HepG2 (cell line): Measurements from ENCODE around the gene DIAPH3. TPM values are rescaled to one million over a fixed set of nuclear protein-coding genes. Genes with fewer than 3 reads are reported as not detected.

Source experiments
- ATAC-seq: fragments of 200-7000 bp; cut with Tn5 transposase; 3 replicates; pipeline ENCODE4 v1.9.1; 2020; ENCODE audit warnings: mild to moderate bottlenecking, moderate library complexity
- BruUV-seq: library from RNA; stranded (reverse); fragments of 400-500 nt; replicated peaks from 2 replicates; lab custom pipeline; 2021; lab: Mats Ljungman, UMichigan
- CTCF ChIA-PET: fragments of 300-600 bp; formaldehyde crosslinking; extraction: SDS; loops from one replicate; lab custom pipeline; 2021; ENCODE audit warnings: low total read pairs, inconsistent platforms, low intra/inter-chr PET ratio; lab: Yijun Ruan, JAX
- POLR2A ChIA-PET: fragments of 350-600 bp; sonication (Branson Sonifier 250); formaldehyde crosslinking; loops from one replicate; lab custom pipeline; 2020; ENCODE audit warnings: antibody characterized with exemption, inconsistent platforms; lab: Yijun Ruan, JAX
- DNase-seq: peaks from one replicate; pipeline ENCODE4 v3.0.0-alpha.2; 2015; ENCODE audit warnings: low spot score
- FAIRE-seq: peaks from 3 replicates; lab custom pipeline; 2011; peaks lifted over from hg19 to GRCh38; lab: Jason Lieb, UNC
- H2AFZ ChIP-seq: one replicate; pipeline ENCODE4 v1.6.1; 2011; ENCODE audit warnings: low read length, inconsistent platforms
- H3K27ac ChIP-seq: fragments of 300-600 bp; 3 replicates; pipeline ENCODE4 v1.8.0; 2011; ENCODE audit warnings: mixed run types, mild to moderate bottlenecking, mixed read lengths, low read length, inconsistent platforms; ENCODE audit not compliant: insufficient read depth; ENCODE audit errors: extremely low read length
- H3K27me3 ChIP-seq, 2 experiments: fragments of 200-600 bp in 1 of 2; 2 replicates in 1 of 2; 3 replicates in 1 of 2; pipeline versions ENCODE4 v1.6.0 to v1.8.0; 2011; ENCODE audit warnings: low read length in 2 of 2, mild to moderate bottlenecking in 2 of 2, moderate library complexity in 2 of 2, inconsistent platforms in 1 of 2; ENCODE audit not compliant: insufficient read depth in 2 of 2, control insufficient read depth in 1 of 2
- H3K36me3 ChIP-seq, 2 experiments: fragments of 200-600 bp in 1 of 2; replicated peaks in 1 of 2; 2 replicates in 1 of 2; 3 replicates in 1 of 2; pipeline versions ENCODE4 v1.5.1 to v1.8.0; 2011; ENCODE audit warnings: low read length in 2 of 2, inconsistent platforms in 1 of 2; ENCODE audit not compliant: insufficient read depth in 2 of 2, control insufficient read depth in 1 of 2
- H3K4me1 ChIP-seq: 2 replicates; pipeline ENCODE4 v1.5.1; 2012; ENCODE audit warnings: low read length, inconsistent platforms; ENCODE audit not compliant: insufficient read depth
- H3K4me2 ChIP-seq: 2 replicates; pipeline ENCODE4 v1.6.0; 2011; ENCODE audit warnings: low read depth, low read length, inconsistent platforms
- H3K4me3 ChIP-seq, 3 experiments: fragments of 200-600 bp in 1 of 3; sonication (generic), shearing (Covaris generic) in 1 of 3; replicated peaks in 1 of 3; 2 replicates each; pipeline ENCODE4 v1.5.1; 2011 to 2016; ENCODE audit warnings: low read length in 3 of 3, inconsistent platforms in 2 of 3, low read depth in 2 of 3, mild to moderate bottlenecking in 2 of 3, control low read depth in 1 of 3, mixed read lengths in 1 of 3; ENCODE audit not compliant: insufficient read depth in 1 of 3
- H3K79me2 ChIP-seq: one replicate; pipeline ENCODE4 v1.6.1; 2011; ENCODE audit warnings: low read length, inconsistent platforms; ENCODE audit not compliant: insufficient read depth
- H3K9ac ChIP-seq: 2 replicates; pipeline ENCODE4 v1.6.0; 2011; ENCODE audit warnings: mild to moderate bottlenecking, low read depth, low read length, inconsistent platforms; ENCODE audit not compliant: insufficient read depth
- H3K9me3 ChIP-seq: 2 replicates; pipeline ENCODE4 v1.5.1; 2012; ENCODE audit warnings: mild to moderate bottlenecking, low read length
- H4K20me1 ChIP-seq: 2 replicates; pipeline ENCODE4 v1.6.0; 2011; ENCODE audit warnings: inconsistent platforms, mild to moderate bottlenecking, low read length, moderate library complexity; ENCODE audit not compliant: insufficient read depth
- ATF3 ChIP-seq: sonication (generic); formaldehyde crosslinking; IDR thresholded peaks from 2 replicates; pipeline ENCODE4 v1.4.0; 2020; ENCODE audit warnings: missing genetic modification reagents
- ETV5 ChIP-seq: IDR thresholded peaks from 2 replicates; pipeline ENCODE4 v1.6.1; 2018; ENCODE audit warnings: missing biosample characterization, missing genetic modification reagents, inconsistent platforms, borderline replicate concordance
- HBP1 ChIP-seq: IDR thresholded peaks from 2 replicates; pipeline ENCODE4 v1.6.1; 2016; ENCODE audit warnings: low read depth, control low read depth
- MTA3 ChIP-seq: sonication (generic); formaldehyde crosslinking; IDR thresholded peaks from 2 replicates; pipeline ENCODE4 v1.4.0; 2020; ENCODE audit warnings: missing genetic modification reagents
- NR2C2 ChIP-seq: sonication (generic); formaldehyde crosslinking; IDR thresholded peaks from 2 replicates; pipeline ENCODE4 v1.4.0; 2020; ENCODE audit warnings: missing genetic modification reagents, mild to moderate bottlenecking, moderate library complexity, borderline replicate concordance
- PREB ChIP-seq: sonication (generic); formaldehyde crosslinking; IDR thresholded peaks from 2 replicates; pipeline ENCODE4 v1.4.0; 2020; ENCODE audit warnings: missing genetic modification reagents
- TAF15 ChIP-seq: fragments of 200-400 bp; formaldehyde crosslinking; IDR thresholded peaks from one replicate; pipeline ENCODE4 v1.6.1; 2018; ENCODE audit warnings: mild to moderate bottlenecking, low read depth, low read length; ENCODE audit not compliant: poor library complexity, severe bottlenecking
- TCF12 ChIP-seq, 2 experiments: fragments of 450-650 bp in 1 of 2; sonication (generic) in 1 of 2; formaldehyde crosslinking in 1 of 2; IDR thresholded peaks; 2 replicates each; pipeline versions ENCODE4 v1.6.1 to v1.8.0; 2017 to 2022; ENCODE audit warnings: antibody characterized with exemption in 1 of 2, mild to moderate bottlenecking in 1 of 2, missing genetic modification reagents in 1 of 2, moderate library complexity in 1 of 2
- ZNF20 ChIP-seq: sonication (generic); formaldehyde crosslinking; IDR thresholded peaks from 2 replicates; pipeline ENCODE4 v1.4.0; 2020; ENCODE audit warnings: mild to moderate bottlenecking, moderate library complexity, missing genetic modification reagents
- ZNF3 ChIP-seq: IDR thresholded peaks from 2 replicates; pipeline ENCODE4 v1.7.0; 2017; ENCODE audit warnings: inconsistent platforms
- ZNF609 ChIP-seq: sonication (generic); formaldehyde crosslinking; IDR thresholded peaks from 2 replicates; pipeline ENCODE4 v1.4.0; 2020; ENCODE audit warnings: mild to moderate bottlenecking, missing genetic modification reagents, borderline replicate concordance
- ZSCAN9 ChIP-seq: IDR thresholded peaks from 2 replicates; pipeline ENCODE4 v1.6.1; 2016; ENCODE audit warnings: borderline replicate concordance
- in situ Hi-C: cut with HindIII; loops from 2 replicates; pipeline ENCODE4 v1.10.0; 2017; ENCODE audit warnings: low pct_unique_long_range_greater_than_20kb; ENCODE audit not compliant: extremely low pct_ligation_motif_present
- intact Hi-C: fragments of 100-400 bp; cut with micrococcal nuclease; formaldehyde crosslinking; loops from one replicate; pipeline ENCODE4 v1.10.0; 2022; ENCODE audit not compliant: unreplicated experiment
- polyA plus RNA-seq, 8 experiments: library from polyadenylated mRNA; depleted of rRNA in 3 of 8; stranded (reverse) in 7 of 8; unstranded in 1 of 8; fragments of >200 nt; fragmentation: Illumina TruSeq in 4 of 8; extraction: Trizol in 4 of 8; gene quantifications; 2 replicates each; pipeline versions ENCODE4 v1.2.1 to v1.2.3, GENCODE V29; 2011 to 2016; ENCODE audit warnings: low read depth in 4 of 8, missing spikeins in 1 of 8, mixed read lengths in 1 of 8; ENCODE audit not compliant: insufficient read depth in 1 of 8
- total RNA-seq, 5 experiments: library from RNA; depleted of rRNA; stranded (reverse); fragments of >200 nt; fragmentation: Illumina TruSeq; extraction: Trizol; gene quantifications; 2 replicates each; pipeline ENCODE4 v1.2.3, GENCODE V29; 2016; ENCODE audit warnings: low read depth in 1 of 5

Gene DIAPH3
- total and polyA plus RNA-seq, 2 of the 13 experiments (the other 11 are each of a cell fraction or from before 2014, with no cell fraction given) = 4.0 to 9.3 TPM

GRCh38 chr13:59766236-59766635 is 397.5 kb downstream of the DIAPH3 start (continued):
- no peak for TF ChIP-seq ZNF609 (CRISPR knock-in tag)
- TF ChIP-seq, all 625 proteins: peak for 0

- Histone ChIP-seq H3K4me1 (no peaks in the 10 kb centered on the region), H3K79me2 (no peaks in the 10 kb centered on the region), H3K36me3 (no peaks in the 10 kb centered on the region), H3K4me3 (no peak overlapping the region), H3K27ac (no peak overlapping the region), H4K20me1 (no peaks in the 10 kb centered on the region), H2AFZ (no peak overlapping the region), H3K9ac (no peak overlapping the region), H3K9me3 (no peaks in the 10 kb centered on the region), H3K4me2 (no peak overlapping the region), H3K27me3 (no peaks in the 10 kb centered on the region)
- ChIA-PET POLR2A (no interaction called here), CTCF (no interaction called here)
- ATAC-seq = no peak
- FAIRE-seq = no peak
- intact Hi-C loops (no loop called here), in situ Hi-C loops (no loop called here)
- no TSS peak for BruUV-seq
- DNase-seq = no peak
- no peak for TF ChIP-seq PREB (CRISPR knock-in tag)
- TF ChIP-seq MTA3 (CRISPR knock-in tag) = no peak
- TF ChIP-seq HBP1 (CRISPR knock-in tag) = no peak
- TF ChIP-seq ZNF3 = no peak
- TF ChIP-seq TAF15 = no peak
- no peak for TF ChIP-seq ATF3 (CRISPR knock-in tag)
- no peak for TF ChIP-seq TCF12 (IDR thresholded peaks at IDR 0.05)
- no peak for TF ChIP-seq TCF12 (CRISPR knock-in tag; IDR thresholded peaks at IDR 0.05)
- no peak for TF ChIP-seq NR2C2 (CRISPR knock-in tag)
- TF ChIP-seq ZSCAN9 = no peak
- no peak for TF ChIP-seq ZNF20
- TF ChIP-seq ETV5 = no peak
Measured at GRCh38 chr13:59755632-59756290, 408.0 kb downstream of the DIAPH3 start.
